ENCODE data around the gene GMIP. TPM values are rescaled to one million over a fixed set of nuclear protein-coding genes. Genes with fewer than 3 reads are reported as not detected.

Gene GMIP
- total RNA-seq, 1 experiment from 2014 or later: 12.7 TPM

DNA sequence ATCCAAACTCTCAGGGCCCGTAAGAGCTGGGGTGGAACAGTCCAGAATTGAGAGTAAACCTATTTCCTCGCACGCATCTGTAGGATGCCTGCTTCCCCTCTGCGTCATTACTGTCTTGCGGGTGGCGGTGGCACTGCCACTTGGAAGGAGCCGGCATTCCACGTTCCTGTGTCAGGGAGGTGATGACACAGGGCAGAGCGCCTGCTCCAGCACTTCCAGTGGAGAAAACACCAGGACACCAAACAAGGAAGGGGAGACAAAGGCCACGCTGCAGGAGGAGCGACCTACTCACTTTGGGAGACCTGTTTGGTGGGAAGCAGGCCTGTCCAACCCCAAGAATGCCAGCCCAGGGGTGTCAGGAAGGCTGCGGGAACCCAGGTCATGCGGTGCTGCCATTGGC is 62.1 kb downstream of the GMIP start:
- Histone ChIP-seq H3K56ac (ENCODE audit: insufficient read length, low read depth, low read length) (no peak overlapping the region), H4K20me1 (ENCODE audit: control insufficient read depth, insufficient read depth, insufficient read length) (no peaks in the 10 kb centered on the region), H3K9me3 (ENCODE audit: control insufficient read depth, low read depth, low read length) (no peaks in the 10 kb centered on the region), H4K5ac (ENCODE audit: insufficient read length, low read depth, low read length) (no peak overlapping the region), H2AFZ (ENCODE audit: low read length) (no peak overlapping the region), H2AK5ac (ENCODE audit: insufficient read length, low read length) (no peak overlapping the region), H2BK5ac (ENCODE audit: insufficient read length, low read length) (no peak overlapping the region), H2BK120ac (ENCODE audit: low read depth, low read length, poor library complexity, severe bottlenecking) (no peak overlapping the region), H3K23ac (ENCODE audit: insufficient read length, low read depth, low read length) (no peak overlapping the region), H3K23me2 (ENCODE audit: insufficient read length, low read depth, low read length, poor library complexity, severe bottlenecking) (no peaks in the 10 kb centered on the region), H3T11ph (ENCODE audit: low read length) (no peak overlapping the region), H2BK20ac (ENCODE audit: low read depth, low read length, poor library complexity, severe bottlenecking) (no peak overlapping the region), H2BK12ac (ENCODE audit: insufficient read length, low read depth, low read length) (no peak overlapping the region), H3K9ac (ENCODE audit: extremely low read depth, insufficient read length, low read length) (no peak overlapping the region), H3K79me1 (ENCODE audit: insufficient read depth, low read depth, low read length, poor library complexity, severe bottlenecking) (no peaks in the 10 kb centered on the region), H2BK15ac (ENCODE audit: low read depth, low read length) (no peak overlapping the region), H3K18ac (ENCODE audit: insufficient read length, low read depth, low read length) (no peak overlapping the region), H3K27ac (ENCODE audit: insufficient read length, low read depth, low read length) (no peak overlapping the region), H3K79me2 (ENCODE audit: insufficient read depth, low read length) (no peaks in the 10 kb centered on the region), H3K4ac (ENCODE audit: low read depth, low read length) (no peak overlapping the region), H3K14ac (ENCODE audit: insufficient read depth, low read length) (no peak overlapping the region), H3K4me1 (ENCODE audit: insufficient read depth, low read length) (no peaks in the 10 kb centered on the region), H4K8ac (replicated peaks; ENCODE audit: insufficient read length, low read depth, low read length) (no peak overlapping the region), H4K91ac (ENCODE audit: insufficient read length, low read depth, low read length) (no peak overlapping the region), H3K27me3 (ENCODE audit: insufficient read depth, low read length) (no peaks in the 10 kb centered on the region), H3K4me2 (ENCODE audit: insufficient read depth, insufficient read length, low read length) (no peak overlapping the region)
- Mint-ChIP-seq H3K27me3 (ENCODE audit: low read depth) (peaks cover 19% of the 10 kb centered on the region), H3K9me3 (no peaks in the 10 kb centered on the region), H3K36me3 (ENCODE audit: insufficient read depth in 1 of 3, low read depth in 3 of 3) (no peaks in the 10 kb centered on the region), H3K4me1 (peaks cover 0 to 5% of the 10 kb centered on the region in 2 experiments; a peak in 1 of 4 replicates), H3K27ac (no peak overlapping the region; a peak in 1 of 7 replicates), H3K4me3 (no peak overlapping the region)
- no peak for DNase-seq
- no CpG with 5 or more reads among the region's 13 CpGs for WGBS (ENCODE audit: extremely low coverage, insufficient read length, low lambda C conversion rate)
- TF ChIP-seq, protein P1, sequence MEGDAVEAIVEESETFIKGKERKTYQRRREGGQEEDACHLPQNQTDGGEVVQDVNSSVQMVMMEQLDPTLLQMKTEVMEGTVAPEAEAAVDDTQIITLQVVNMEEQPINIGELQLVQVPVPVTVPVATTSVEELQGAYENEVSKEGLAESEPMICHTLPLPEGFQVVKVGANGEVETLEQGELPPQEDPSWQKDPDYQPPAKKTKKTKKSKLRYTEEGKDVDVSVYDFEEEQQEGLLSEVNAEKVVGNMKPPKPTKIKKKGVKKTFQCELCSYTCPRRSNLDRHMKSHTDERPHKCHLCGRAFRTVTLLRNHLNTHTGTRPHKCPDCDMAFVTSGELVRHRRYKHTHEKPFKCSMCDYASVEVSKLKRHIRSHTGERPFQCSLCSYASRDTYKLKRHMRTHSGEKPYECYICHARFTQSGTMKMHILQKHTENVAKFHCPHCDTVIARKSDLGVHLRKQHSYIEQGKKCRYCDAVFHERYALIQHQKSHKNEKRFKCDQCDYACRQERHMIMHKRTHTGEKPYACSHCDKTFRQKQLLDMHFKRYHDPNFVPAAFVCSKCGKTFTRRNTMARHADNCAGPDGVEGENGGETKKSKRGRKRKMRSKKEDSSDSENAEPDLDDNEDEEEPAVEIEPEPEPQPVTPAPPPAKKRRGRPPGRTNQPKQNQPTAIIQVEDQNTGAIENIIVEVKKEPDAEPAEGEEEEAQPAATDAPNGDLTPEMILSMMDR (conservative IDR thresholded peaks at IDR 0.05): no peak

Data from H9 (cell line).